K562 (cell line): ENCODE measurements around the gene UBE2L3. TPM values are rescaled to one million over a fixed set of nuclear protein-coding genes. Genes with fewer than 3 reads are reported as not detected.
A peak's percentile ranks its signal among the peaks of the same experiment; 100 is the strongest.

ENCODE experiments used
- ATAC-seq: fragments of 200-7000 bp; cut with Tn5 transposase; 3 replicates; pipeline ENCODE4 v1.9.1; 2020; ENCODE audit warnings: moderate library complexity
- BruUV-seq: library from RNA; stranded (reverse); fragments of 400-500 nt; replicated peaks from 2 replicates; lab custom pipeline; 2021; lab: Mats Ljungman, UMichigan
- CTCF ChIA-PET: fragments of 300-600 bp; formaldehyde crosslinking; extraction: SDS; loops from one replicate; lab custom pipeline; 2021; ENCODE audit warnings: low intra/inter-chr PET ratio; lab: Yijun Ruan, JAX
- POLR2A ChIA-PET: fragments of 300-600, 350-650 bp; sonication (Branson Sonifier 250); formaldehyde crosslinking; extraction: SDS; loops from one replicate; lab custom pipeline; 2021; ENCODE audit warnings: antibody characterized with exemption, inconsistent platforms; lab: Yijun Ruan, JAX
- DNase-seq, 4 experiments: peaks; one replicate each; pipeline versions ENCODE4 v3.0.0 to v3.0.0-alpha.2; 2011 to 2018; ENCODE audit warnings: low spot score in 3 of 4, mixed read lengths in 3 of 4; ENCODE audit errors: extremely low read depth in 1 of 4
- FAIRE-seq: peaks from 2 replicates; lab custom pipeline; 2011; peaks lifted over from hg19 to GRCh38; lab: Jason Lieb, UNC
- H2AFZ ChIP-seq: 2 replicates; pipeline ENCODE4 v1.6.0; 2011; ENCODE audit warnings: low read depth, low read length, control low read depth, inconsistent platforms
- H3K27ac ChIP-seq: fragments of 200-600 bp; 3 replicates; pipeline ENCODE4 v1.8.0; 2011; ENCODE audit warnings: low read depth, mild to moderate bottlenecking, control low read depth, inconsistent platforms, low read length, moderate library complexity, mixed read lengths; ENCODE audit errors: extremely low read depth
- H3K27me3 ChIP-seq, 2 experiments: fragments of 300-600 bp in 1 of 2; 2 replicates in 1 of 2; 3 replicates in 1 of 2; pipeline versions ENCODE4 v1.6.0 to v1.8.0; 2011; ENCODE audit warnings: inconsistent platforms in 2 of 2, low read length in 2 of 2, mild to moderate bottlenecking in 1 of 2, mixed read lengths in 1 of 2, moderate library complexity in 1 of 2; ENCODE audit not compliant: control insufficient read depth in 2 of 2, insufficient read depth in 2 of 2
- H3K36me3 ChIP-seq: fragments of 300-600 bp; 3 replicates; pipeline ENCODE4 v1.8.0; 2011; ENCODE audit warnings: mild to moderate bottlenecking, low read length, inconsistent platforms; ENCODE audit not compliant: control insufficient read depth, insufficient read depth
- H3K4me1 ChIP-seq, 2 experiments: fragments of 200-600 bp in 1 of 2; replicated peaks in 1 of 2; 2 replicates in 1 of 2; 3 replicates in 1 of 2; pipeline versions ENCODE4 v1.5.1 to v1.8.0; 2011; ENCODE audit warnings: inconsistent platforms in 2 of 2, low read length in 2 of 2, mild to moderate bottlenecking in 1 of 2, mixed read lengths in 1 of 2, moderate library complexity in 1 of 2; ENCODE audit not compliant: control insufficient read depth in 2 of 2, insufficient read depth in 2 of 2
- H3K4me2 ChIP-seq: 2 replicates; pipeline ENCODE4 v1.6.1; 2011; ENCODE audit warnings: low read length, control low read depth, inconsistent platforms, mixed read lengths; ENCODE audit not compliant: insufficient read depth
- H3K4me3 ChIP-seq: fragments of 200-600 bp; sonication (generic), shearing (Covaris generic); 2 replicates; pipeline ENCODE4 v1.5.1; 2016; ENCODE audit warnings: control low read depth, inconsistent platforms
- H3K79me2 ChIP-seq: fragments of 200-600 bp; 3 replicates; pipeline ENCODE4 v1.8.0; 2011; ENCODE audit warnings: low read length, inconsistent platforms; ENCODE audit not compliant: control insufficient read depth, insufficient read depth
- H3K9ac ChIP-seq, 2 experiments: 2 replicates each; pipeline versions ENCODE4 v1.6.0 to v1.6.1; 2011; ENCODE audit warnings: low read depth in 2 of 2, low read length in 2 of 2, control low read depth in 1 of 2, inconsistent platforms in 1 of 2, mild to moderate bottlenecking in 1 of 2, mixed read lengths in 1 of 2; ENCODE audit not compliant: insufficient read depth in 1 of 2
- H3K9me1 ChIP-seq: one replicate; pipeline ENCODE4 v1.6.0; 2011; ENCODE audit warnings: inconsistent platforms, mild to moderate bottlenecking, low read length, moderate library complexity; ENCODE audit not compliant: control insufficient read depth, insufficient read depth
- H3K9me3 ChIP-seq: replicated peaks from 2 replicates; pipeline ENCODE4 v1.5.1; 2011; ENCODE audit warnings: low read depth, low read length, inconsistent platforms; ENCODE audit not compliant: control insufficient read depth, insufficient read depth
- H4K20me1 ChIP-seq: replicated peaks from 2 replicates; pipeline ENCODE4 v1.6.1; 2011; ENCODE audit warnings: low read length, inconsistent platforms, mixed read lengths; ENCODE audit not compliant: control insufficient read depth, insufficient read depth
- BHLHE40 ChIP-seq: IDR thresholded peaks from 2 replicates; pipeline ENCODE4 v1.6.1; 2011; ENCODE audit warnings: low read length, improper control_type of control experiment
- CHD4 ChIP-seq: fragments of 200-600 bp; sonication (generic); IDR thresholded peaks from 3 replicates; pipeline ENCODE4 v1.6.1; 2012; ENCODE audit warnings: low read depth, mild to moderate bottlenecking, mixed read lengths, low read length, inconsistent platforms; ENCODE audit not compliant: insufficient read depth, insufficient replicate concordance, poor library complexity, severe bottlenecking
- FOXA3 ChIP-seq, 2 experiments: fragments of 450-650 bp in 1 of 2; sonication (generic) in 1 of 2; formaldehyde crosslinking; IDR thresholded peaks in 1 of 2; conservative IDR thresholded peaks in 1 of 2; 2 replicates each; pipeline versions ENCODE4 v1.4.0 to v1.8.0; 2020 to 2022; ENCODE audit warnings: mild to moderate bottlenecking in 2 of 2, missing genetic modification reagents in 1 of 2
- GTF2E2 ChIP-seq: fragments of 200-800 bp; sonication (Bioruptor generic); IDR thresholded peaks from 2 replicates; pipeline ENCODE4 v1.6.1; 2016; ENCODE audit warnings: missing genetic modification characterization, missing compliant biosample characterization
- HNRNPH1 ChIP-seq: fragments of 200-400 bp; formaldehyde crosslinking; optimal IDR thresholded peaks from 2 replicates; pipeline ENCODE3; 2017; ENCODE audit warnings: low read depth, mild to moderate bottlenecking, low read length, moderate library complexity
- MAFK ChIP-seq: IDR thresholded peaks from 2 replicates; pipeline ENCODE4 v1.6.1; 2011; ENCODE audit warnings: low read length, improper control_type of control experiment
- PHTF2 ChIP-seq: fragments of 250-450 bp; sonication (Bioruptor Pico); IDR thresholded peaks from 2 replicates; pipeline ENCODE4 v1.5.0; 2021; ENCODE audit warnings: mild to moderate bottlenecking
- SIN3A ChIP-seq, 2 experiments: fragments of 150-350 bp in 1 of 2; IDR thresholded peaks; 2 replicates each; pipeline ENCODE4 v1.6.1; 2011 to 2016; ENCODE audit warnings: borderline replicate concordance in 2 of 2, low read depth in 2 of 2, low read length in 2 of 2, mild to moderate bottlenecking in 2 of 2, moderate library complexity in 2 of 2; ENCODE audit not compliant: control insufficient read depth in 1 of 2
- SMAD3 ChIP-seq: fragments of 450-650 bp; formaldehyde crosslinking; conservative IDR thresholded peaks from 2 replicates; pipeline ENCODE4 v1.4.0; 2020; ENCODE audit warnings: mild to moderate bottlenecking
- TBL1XR1 ChIP-seq, 2 experiments: IDR thresholded peaks; 2 replicates each; pipeline ENCODE4 v1.6.1; 2012; ENCODE audit warnings: improper control_type of control experiment in 2 of 2, low read length in 2 of 2, mild to moderate bottlenecking in 1 of 2
- XRCC4 ChIP-seq: IDR thresholded peaks from one replicate; pipeline ENCODE4 v1.6.1; 2011; ENCODE audit not compliant: insufficient read depth, insufficient read length; ENCODE audit errors: extremely low read depth
- ZNF384 ChIP-seq: IDR thresholded peaks from 2 replicates; pipeline ENCODE4 v1.6.1; 2012; ENCODE audit warnings: low read depth, low read length, improper control_type of control experiment
- ZNF75A ChIP-seq: fragments of 450-650 bp; formaldehyde crosslinking; IDR thresholded peaks from 2 replicates; pipeline ENCODE4 v1.4.0; 2020; ENCODE audit warnings: mild to moderate bottlenecking
- WGBS: fragments of 100-300 bp; shearing (Covaris generic); methylation state at CpG from one replicate; pipeline ENCODE4 v1.1.6; 2016; ENCODE audit warnings: low coverage, mixed read lengths; ENCODE audit not compliant: insufficient coverage; ENCODE audit errors: missing lambda C conversion rate; 5-methylcytosine and 5-hydroxymethylcytosine counted together
- in situ Hi-C: fragments of 300-500 bp; cut with MboI; formaldehyde crosslinking; loops from 4 replicates; pipeline ENCODE4 v1.15.0; 2018; ENCODE audit warnings: inconsistent platforms, mixed read lengths
- intact Hi-C: fragments of 100-400 bp; cut with micrococcal nuclease; formaldehyde crosslinking; loops from 2 replicates; pipeline ENCODE4 v1.14.2; 2022
- polyA plus RNA-seq, 8 experiments: library from polyadenylated mRNA; depleted of rRNA in 4 of 8; stranded (reverse) in 5 of 8; unstranded in 3 of 8; fragments of >200 nt; fragmentation: Nextera tagmentation in 2 of 8; fragmentation: Illumina TruSeq in 1 of 8; extraction: Ambion mirVana in 2 of 8; extraction: Trizol in 1 of 8; gene quantifications; 2 replicates each; pipeline versions ENCODE4 v1.2.1 to v1.2.3, GENCODE V29; 2011 to 2014; ENCODE audit warnings: inconsistent platforms in 1 of 8, missing spikeins in 1 of 8
- total RNA-seq, 7 experiments: library from RNA; depleted of rRNA in 6 of 7; stranded (reverse); fragments of >200 nt in 6 of 7; fragmentation: Illumina TruSeq in 2 of 7; extraction: Trizol in 2 of 7; gene quantifications; 2 replicates each; pipeline versions ENCODE4 v1.2.1 to v1.2.3, GENCODE V29; 2011 to 2021; ENCODE audit warnings: low replicate concordance in 1 of 7
- TF ChIP-seq, protein P1 (sequence below), 2 experiments: IDR thresholded peaks; 2 replicates each; pipeline ENCODE4 v1.6.1; 2011; ENCODE audit warnings: borderline replicate concordance in 1 of 2, control low read depth in 1 of 2, low read depth in 1 of 2, low read length in 1 of 2, mild to moderate bottlenecking in 1 of 2, mixed read lengths in 1 of 2, moderate library complexity in 1 of 2; ENCODE audit not compliant: insufficient read depth in 1 of 2, insufficient read length in 1 of 2, poor library complexity in 1 of 2, severe bottlenecking in 1 of 2; ENCODE audit errors: extremely low read depth in 1 of 2
- TF ChIP-seq, protein P2 (sequence below): fragments of 450-650 bp; IDR thresholded peaks from 2 replicates; pipeline ENCODE4 v1.6.1; 2017; ENCODE audit warnings: antibody characterized with exemption, mild to moderate bottlenecking

UBE2L3 gene
- total and polyA plus RNA-seq, 9 of the 15 experiments (the other 6 are each of a cell fraction or from before 2014, with no cell fraction given) = 215 to 625 (median 285) TPM

DNA sequence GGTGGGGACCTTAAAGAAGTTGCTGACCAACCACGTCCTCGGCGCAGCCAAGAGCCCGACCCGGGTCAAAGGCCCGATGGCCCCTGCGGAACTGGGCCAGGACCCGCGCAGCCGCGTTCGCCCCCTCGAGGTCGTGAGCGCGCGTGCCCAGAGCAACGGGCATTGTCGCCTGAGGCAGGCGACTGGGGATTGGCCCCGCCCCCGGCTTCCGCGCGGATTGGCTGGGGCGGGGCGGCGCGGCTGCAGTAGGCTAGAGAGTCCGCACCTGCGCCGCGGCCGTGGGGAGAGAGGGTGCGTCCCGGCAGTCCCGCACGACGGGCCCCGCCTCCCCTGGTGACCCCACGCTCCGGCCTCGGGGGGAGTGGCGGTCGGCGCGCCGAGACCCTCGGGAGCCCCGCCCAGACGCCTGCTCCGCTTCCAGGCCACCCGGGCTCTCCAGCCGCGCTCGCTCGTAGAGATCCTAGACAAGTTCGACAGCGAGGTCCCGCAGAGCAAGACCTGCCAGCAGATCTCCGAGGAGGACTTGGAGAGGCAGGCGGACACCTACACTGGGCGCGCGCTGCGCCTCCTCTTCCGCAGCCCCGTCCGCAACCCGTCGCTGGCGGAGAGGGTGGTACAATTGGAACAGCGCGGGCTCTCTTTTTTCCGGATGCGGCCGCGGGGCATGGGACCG, 90.0 kb downstream of the UBE2L3 start:
- H3K9me3 ChIP-seq = no peaks in the 10 kb centered on the region
- peaks cover 11% of the 10 kb centered on the region for H3K79me2 ChIP-seq
- H2AFZ ChIP-seq = peak overlapping the region; percentile 83
- H3K27ac ChIP-seq = peak overlapping the region; percentile 47
- no peaks in the 10 kb centered on the region for H3K27me3 ChIP-seq
- POLR2A ChIA-PET = interaction anchor here (0.6 to 75.5 kb wide), 19 partner anchors 7 to 325 kb away, joined by 3 to 4622 read pairs (median 4); partner anchors contain the start of genes CCDC116, PPIL2, SDF2L1 and TOP3B
- H3K4me2 ChIP-seq = peak overlapping the region; percentile 74
- H3K4me3 ChIP-seq = peak overlapping the region; percentile 47
- FAIRE-seq (peak; percentile 6), DNase-seq (peak; percentile 100), ATAC-seq (peak; percentile 95)
- peaks cover 13% of the 10 kb centered on the region for H3K9me1 ChIP-seq
- H3K9ac ChIP-seq = peak overlapping the region; percentile 56 to 91
- 12% methylated on average over 79 of the region's 79 CpGs for WGBS
- no peaks in the 10 kb centered on the region for H4K20me1 ChIP-seq
- BruUV-seq = no TSS peak
- CTCF ChIA-PET = interaction anchor here (0.6 to 1.1 kb wide), 4 partner anchors 15 to 278 kb away, joined by 3 read pairs; no protein-coding TSS in a partner anchor
- intact Hi-C loops = loop anchor here (10.0 kb wide), 1 partner anchor 803 kb away; the partner anchor contains the start of genes PI4KA and SNAP29
- peaks cover 19% of the 10 kb centered on the region for H3K36me3 ChIP-seq
- in situ Hi-C loops = loop anchor here (25.0 kb wide), 1 partner anchor 1320 kb away; no protein-coding TSS in a partner anchor
- peaks cover 21 to 42% of the 10 kb centered on the region in 2 experiments for H3K4me1 ChIP-seq
- TF ChIP-seq PHTF2 (CRISPR knock-in tag) = no peak
- TF ChIP-seq MAFK = peak; percentile 30; the same call in 1 of the 2 replicates
- TF ChIP-seq, protein P1, sequence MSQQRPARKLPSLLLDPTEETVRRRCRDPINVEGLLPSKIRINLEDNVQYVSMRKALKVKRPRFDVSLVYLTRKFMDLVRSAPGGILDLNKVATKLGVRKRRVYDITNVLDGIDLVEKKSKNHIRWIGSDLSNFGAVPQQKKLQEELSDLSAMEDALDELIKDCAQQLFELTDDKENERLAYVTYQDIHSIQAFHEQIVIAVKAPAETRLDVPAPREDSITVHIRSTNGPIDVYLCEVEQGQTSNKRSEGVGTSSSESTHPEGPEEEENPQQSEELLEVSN (IDR thresholded peaks at IDR 0.05; ENCODE audit: borderline replicate concordance in 1 of 2, extremely low read depth in 1 of 2, insufficient read depth in 1 of 2, insufficient read length in 1 of 2, low read depth in 1 of 2, low read length in 1 of 2, poor library complexity in 1 of 2, severe bottlenecking in 1 of 2) = peak in 1 of 2 experiments; percentile 100
- TF ChIP-seq ZNF384 = peak; percentile 38; the same call in 1 of the 2 replicates
- TF ChIP-seq TBL1XR1 (IDR thresholded peaks at IDR 0.05; ENCODE audit: low read length in 2 of 2) = peak; percentile 52 to 96; a peak in 3 of 4 replicates
- no peak for TF ChIP-seq HNRNPH1
- no peak for TF ChIP-seq XRCC4
- TF ChIP-seq ZNF75A (CRISPR knock-in tag) = no peak
- no peak for TF ChIP-seq SMAD3 (CRISPR knock-in tag)
- TF ChIP-seq, protein P2, sequence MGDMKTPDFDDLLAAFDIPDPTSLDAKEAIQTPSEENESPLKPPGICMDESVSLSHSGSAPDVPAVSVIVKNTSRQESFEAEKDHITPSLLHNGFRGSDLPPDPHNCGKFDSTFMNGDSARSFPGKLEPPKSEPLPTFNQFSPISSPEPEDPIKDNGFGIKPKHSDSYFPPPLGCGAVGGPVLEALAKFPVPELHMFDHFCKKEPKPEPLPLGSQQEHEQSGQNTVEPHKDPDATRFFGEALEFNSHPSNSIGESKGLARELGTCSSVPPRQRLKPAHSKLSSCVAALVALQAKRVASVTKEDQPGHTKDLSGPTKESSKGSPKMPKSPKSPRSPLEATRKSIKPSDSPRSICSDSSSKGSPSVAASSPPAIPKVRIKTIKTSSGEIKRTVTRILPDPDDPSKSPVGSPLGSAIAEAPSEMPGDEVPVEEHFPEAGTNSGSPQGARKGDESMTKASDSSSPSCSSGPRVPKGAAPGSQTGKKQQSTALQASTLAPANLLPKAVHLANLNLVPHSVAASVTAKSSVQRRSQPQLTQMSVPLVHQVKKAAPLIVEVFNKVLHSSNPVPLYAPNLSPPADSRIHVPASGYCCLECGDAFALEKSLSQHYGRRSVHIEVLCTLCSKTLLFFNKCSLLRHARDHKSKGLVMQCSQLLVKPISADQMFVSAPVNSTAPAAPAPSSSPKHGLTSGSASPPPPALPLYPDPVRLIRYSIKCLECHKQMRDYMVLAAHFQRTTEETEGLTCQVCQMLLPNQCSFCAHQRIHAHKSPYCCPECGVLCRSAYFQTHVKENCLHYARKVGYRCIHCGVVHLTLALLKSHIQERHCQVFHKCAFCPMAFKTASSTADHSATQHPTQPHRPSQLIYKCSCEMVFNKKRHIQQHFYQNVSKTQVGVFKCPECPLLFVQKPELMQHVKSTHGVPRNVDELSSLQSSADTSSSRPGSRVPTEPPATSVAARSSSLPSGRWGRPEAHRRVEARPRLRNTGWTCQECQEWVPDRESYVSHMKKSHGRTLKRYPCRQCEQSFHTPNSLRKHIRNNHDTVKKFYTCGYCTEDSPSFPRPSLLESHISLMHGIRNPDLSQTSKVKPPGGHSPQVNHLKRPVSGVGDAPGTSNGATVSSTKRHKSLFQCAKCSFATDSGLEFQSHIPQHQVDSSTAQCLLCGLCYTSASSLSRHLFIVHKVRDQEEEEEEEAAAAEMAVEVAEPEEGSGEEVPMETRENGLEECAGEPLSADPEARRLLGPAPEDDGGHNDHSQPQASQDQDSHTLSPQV = no peak
- no peak for TF ChIP-seq FOXA3 (CRISPR knock-in tag; conservative IDR thresholded peaks at IDR 0.05 in 1 of 2, IDR thresholded peaks at IDR 0.05 in 1 of 2)
- no peak for TF ChIP-seq CHD4
- TF ChIP-seq SIN3A (IDR thresholded peaks at IDR 0.05; ENCODE audit: borderline replicate concordance in 2 of 2, control insufficient read depth in 1 of 2, low read depth in 2 of 2, low read length in 2 of 2) = peak in 1 of 2 experiments; percentile 86; a peak in 2 of 4 replicates
- no peak for TF ChIP-seq GTF2E2 (tag)
- TF ChIP-seq BHLHE40 = peak; percentile 97
